ENCODE results near the gene PDZD8.
"Not testable (repeated sequence)": the region's sequence is repeated elsewhere in the genome, so short reads cannot be mapped to it uniquely, and the experiment has no call there.

The PDZD8 gene

GRCh38 chr10:117253908-117254307, 121.3 kb downstream of the PDZD8 start:
- DNase-seq, result no peak

- DNase-seq, result no peak
These were observed 124.8 kb downstream of the PDZD8 start for GRCh38 chr10:117250411-117250810.

GRCh38 chr10:117249493-117250093, 125.6 kb downstream of the PDZD8 start:
- no peak for DNase-seq

- no peak for DNase-seq
These were observed 126.3 kb downstream of the PDZD8 start for GRCh38 chr10:117248750-117249465.

- no peak for DNase-seq
These were observed 128.1 kb downstream of the PDZD8 start for GRCh38 chr10:117246997-117247671.

GRCh38 chr10:117242463-117242832, 132.8 kb downstream of the PDZD8 start:
- DNase-seq, result no peak

- DNase-seq, result no peak
These were observed 133.4 kb downstream of the PDZD8 start for GRCh38 chr10:117241541-117242462.

- no peak for DNase-seq
These were observed 134.4 kb downstream of the PDZD8 start, which contains the start of gene SLC18A2 for GRCh38 chr10:117240621-117241529. Gene SLC18A2, plus strand, starts transcription at chr10:117241114. Its CDS starts 580 bp downstream, at chr10:117241694.

- DNase-seq, result no peak
These were observed 135.3 kb downstream of the PDZD8 start for GRCh38 chr10:117239721-117240620.

GRCh38 chr10:117239051-117239450, 136.2 kb downstream of the PDZD8 start:
- no peak for DNase-seq

GRCh38 chr10:117237401-117237991, 137.7 kb downstream of the PDZD8 start:
- DNase-seq, result peak; percentile 66 to 78

- DNase-seq, result not testable (repeated sequence)
These were observed 145.1 kb downstream of the PDZD8 start for GRCh38 chr10:117230107-117230506.

GRCh38 chr10:117228210-117228609, 147.0 kb downstream of the PDZD8 start:
- no peak for DNase-seq

Measured in inflammatory macrophage treated with lipopolysaccharide for 1 hour (primary cell).